Vagina (tissue), 2 donors: ENCODE results near the gene SPECC1L. TPM values are rescaled to one million over a fixed set of nuclear protein-coding genes. Genes with fewer than 3 reads are reported as not detected.

ENCODE experiments used
- DNase-seq, 2 donors: peaks; one replicate each; pipeline ENCODE4 v3.0.0-alpha.2; 2017; ENCODE audit errors: extremely low spot score in 2 of 2
- H3K27ac ChIP-seq: fragments of 200-600 bp; sonication (generic); one replicate; pipeline ENCODE4 v1.5.1; 2019
- H3K27me3 ChIP-seq: fragments of 200-600 bp; sonication (generic); one replicate; pipeline ENCODE4 v1.5.1; 2019
- H3K36me3 ChIP-seq, 2 donors: fragments of 200-600 bp; sonication (generic); one replicate each; pipeline ENCODE4 v1.5.1; 2017 to 2019
- H3K4me1 ChIP-seq: fragments of 200-600 bp; sonication (generic); one replicate; pipeline ENCODE4 v1.5.1; 2019
- H3K4me3 ChIP-seq, 2 donors: fragments of 200-600 bp; sonication (generic); 1 replicate in 1 of 2; 2 replicates in 1 of 2; pipeline ENCODE4 v1.5.1; 2016 to 2019
- H3K9me3 ChIP-seq: fragments of 200-600 bp; sonication (generic); one replicate; pipeline ENCODE4 v1.5.1; 2019
- CTCF ChIP-seq, 3 experiments: fragments of 450-650 bp in 2 of 3; fragments of 200-600 bp in 1 of 3; sonication (generic) in 1 of 3; IDR thresholded peaks; one replicate each; pipeline ENCODE4 v1.5.1; 2017 to 2019; ENCODE audit warnings: antibody characterized with exemption in 3 of 3, mild to moderate bottlenecking in 2 of 3, moderate library complexity in 2 of 3
- POLR2A ChIP-seq, 2 donors: fragments of 450-650 bp; IDR thresholded peaks; one replicate each; pipeline ENCODE4 v1.6.1; 2017; ENCODE audit warnings: antibody characterized with exemption in 2 of 2, mild to moderate bottlenecking in 2 of 2, moderate library complexity in 2 of 2
- POLR2AphosphoS5 ChIP-seq, 2 donors: sonication (generic); formaldehyde crosslinking; IDR thresholded peaks; one replicate each; pipeline ENCODE4 v1.9.0; 2017; ENCODE audit warnings: antibody characterized with exemption in 2 of 2, mild to moderate bottlenecking in 2 of 2, low read depth in 1 of 2; ENCODE audit not compliant: insufficient read depth in 1 of 2
- intact Hi-C: fragments of 100-400 bp; cut with DNase I; formaldehyde crosslinking; loops from one replicate; pipeline ENCODE4 v1.15.1; 2023
- total RNA-seq: library from RNA; depleted of rRNA; stranded (reverse); fragments of >200 nt; gene quantifications from one replicate; pipeline ENCODE4 v1.2.3, GENCODE V29; 2016

Gene SPECC1L
- total RNA-seq, 1 donor from 2014 or later = 38.8 TPM

DNA sequence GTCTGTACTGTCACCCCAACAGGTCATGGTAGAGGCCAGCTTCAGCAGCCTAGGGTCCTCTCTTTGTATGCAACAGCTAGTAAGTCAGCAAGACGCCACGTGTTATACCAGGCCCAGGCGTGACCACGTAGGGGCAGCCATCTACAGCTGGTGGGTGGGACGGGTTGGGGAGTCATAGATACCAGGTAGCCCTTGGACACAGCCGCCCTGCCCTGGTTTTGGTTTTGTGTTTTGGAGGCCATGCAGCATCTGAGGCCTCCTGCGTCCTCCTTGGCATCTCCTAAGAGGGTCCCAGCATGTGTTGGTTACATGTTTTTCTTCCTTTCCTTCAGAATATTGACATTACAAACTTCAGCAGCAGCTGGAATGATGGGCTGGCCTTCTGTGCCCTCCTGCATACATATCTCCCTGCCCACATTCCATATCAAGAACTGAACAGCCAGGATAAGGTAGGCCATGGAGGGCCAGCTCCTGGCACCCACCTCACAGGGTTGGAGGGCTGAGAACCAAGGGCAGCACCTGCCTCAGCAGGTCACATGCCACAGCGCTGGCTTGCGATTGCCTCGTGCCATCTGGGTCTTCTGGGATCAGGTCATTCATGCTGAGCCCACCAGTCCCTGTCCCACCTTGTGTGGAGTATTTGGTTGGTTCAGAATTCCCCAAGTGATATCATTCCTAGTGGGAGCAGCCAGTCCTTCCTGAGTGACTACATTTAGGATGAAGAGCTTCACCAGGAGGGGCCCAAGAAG lies 140.8 kb downstream of the SPECC1L start:
- intact Hi-C loops = no loop called here
- no peak for TF ChIP-seq POLR2AphosphoS5 (IDR thresholded peaks at IDR 0.05; ENCODE audit: insufficient read depth in 1 of 2, low read depth in 1 of 2)
- TF ChIP-seq CTCF (IDR thresholded peaks at IDR 0.05) = no peak
- no peak for TF ChIP-seq POLR2A (IDR thresholded peaks at IDR 0.05)
- Histone ChIP-seq H3K4me1 (no peaks in the 10 kb centered on the region), H3K4me3 (no peak overlapping the region), H3K9me3 (no peaks in the 10 kb centered on the region), H3K36me3 (peaks cover 0 to 28% of the 10 kb centered on the region in 2 donors), H3K27ac (no peak overlapping the region), H3K27me3 (no peaks in the 10 kb centered on the region)
- DNase-seq = no peak

DNA sequence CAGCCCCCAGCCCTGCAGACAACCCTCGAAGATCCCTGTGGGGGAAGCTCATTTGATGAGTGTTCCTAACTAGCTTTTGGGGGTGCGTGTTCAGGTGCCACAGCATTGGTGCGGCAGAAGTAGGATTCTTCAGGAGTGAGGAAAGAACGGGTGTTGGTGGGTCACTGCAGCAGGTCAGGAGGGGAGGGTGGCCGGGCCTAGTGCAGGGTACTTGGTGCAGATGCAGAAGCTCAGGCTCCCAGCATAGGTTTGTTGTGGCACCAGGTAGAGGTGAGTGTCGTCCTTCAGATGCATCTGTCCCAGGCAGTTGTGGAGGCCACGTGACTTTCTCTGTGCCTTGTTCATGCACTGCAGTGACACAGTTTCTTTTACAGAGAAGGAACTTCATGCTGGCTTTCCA lies 141.6 kb downstream of the SPECC1L start:
- no peaks in the 10 kb centered on the region for H3K27me3 ChIP-seq
- no peaks in the 10 kb centered on the region for H3K9me3 ChIP-seq
- H3K4me1 ChIP-seq = no peaks in the 10 kb centered on the region
- H3K36me3 ChIP-seq = peaks cover 0 to 31% of the 10 kb centered on the region in 2 donors
- no peak overlapping the region for H3K27ac ChIP-seq
- no peak overlapping the region for H3K4me3 ChIP-seq
- intact Hi-C loops = no loop called here
- no peak for TF ChIP-seq POLR2AphosphoS5 (IDR thresholded peaks at IDR 0.05; ENCODE audit: insufficient read depth in 1 of 2, low read depth in 1 of 2)
- no peak for TF ChIP-seq POLR2A (IDR thresholded peaks at IDR 0.05)
- no peak for TF ChIP-seq CTCF (IDR thresholded peaks at IDR 0.05)
- no peak for DNase-seq

- no peak for TF ChIP-seq CTCF (IDR thresholded peaks at IDR 0.05)
- Histone ChIP-seq H3K36me3 (peaks cover 0 to 31% of the 10 kb centered on the region in 2 donors), H3K9me3 (no peaks in the 10 kb centered on the region), H3K27me3 (no peaks in the 10 kb centered on the region), H3K27ac (no peak overlapping the region), H3K4me1 (no peaks in the 10 kb centered on the region), H3K4me3 (no peak overlapping the region)
- intact Hi-C loops = no loop called here
- DNase-seq = no peak
These were observed 142.6 kb downstream of the SPECC1L start for GRCh38 chr22:24413271-24413670.

DNA sequence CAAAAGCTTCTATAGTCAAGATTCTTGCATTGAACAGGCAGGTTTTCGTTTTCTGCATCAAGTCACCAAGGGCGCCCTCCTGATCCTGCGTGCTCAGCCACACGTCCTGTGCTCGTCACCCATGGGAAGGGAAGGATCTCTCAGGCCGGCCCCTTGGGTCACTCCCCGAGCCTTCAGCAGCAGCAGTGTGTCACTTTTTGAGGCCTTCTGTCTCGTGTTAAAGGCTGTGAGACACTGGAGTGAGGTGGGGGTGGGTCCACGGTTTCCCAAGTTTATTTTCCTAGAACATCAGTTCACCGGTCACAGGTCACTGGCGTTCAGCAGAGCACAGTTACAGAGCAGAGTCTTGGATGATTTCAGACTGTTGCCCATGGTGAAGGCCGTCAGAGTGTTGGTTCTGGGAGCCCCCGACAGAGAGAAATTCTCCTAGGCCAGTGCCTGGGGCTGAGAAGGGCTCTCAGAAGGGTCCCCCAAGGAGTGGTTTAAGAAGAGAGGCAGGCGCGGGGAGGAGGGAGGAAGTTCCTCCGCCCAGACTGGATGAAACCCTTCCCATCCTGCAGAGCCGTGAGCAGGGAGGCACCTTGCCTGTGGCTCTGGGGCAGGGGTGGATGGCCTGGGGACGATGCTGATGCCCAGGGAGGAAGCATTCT lies 143.2 kb downstream of the SPECC1L start:
- H3K36me3 ChIP-seq = peaks cover 0 to 31% of the 10 kb centered on the region in 2 donors
- H3K4me3 ChIP-seq = no peak overlapping the region
- H3K4me1 ChIP-seq = no peaks in the 10 kb centered on the region
- H3K27me3 ChIP-seq = no peaks in the 10 kb centered on the region
- intact Hi-C loops = no loop called here
- TF ChIP-seq POLR2AphosphoS5 (IDR thresholded peaks at IDR 0.05; ENCODE audit: insufficient read depth in 1 of 2, low read depth in 1 of 2) (no peak), CTCF (IDR thresholded peaks at IDR 0.05) (no peak), POLR2A (IDR thresholded peaks at IDR 0.05) (no peak)
- no peak overlapping the region for H3K27ac ChIP-seq
- DNase-seq = no peak
- no peaks in the 10 kb centered on the region for H3K9me3 ChIP-seq

GRCh38 chr22:24414523-24414922 lies 143.9 kb downstream of the SPECC1L start:
- peaks cover 0 to 31% of the 10 kb centered on the region in 2 donors for H3K36me3 ChIP-seq
- H3K27ac ChIP-seq = no peak overlapping the region
- intact Hi-C loops = no loop called here
- DNase-seq = no peak
- H3K9me3 ChIP-seq = no peaks in the 10 kb centered on the region
- H3K27me3 ChIP-seq = no peaks in the 10 kb centered on the region
- no peaks in the 10 kb centered on the region for H3K4me1 ChIP-seq
- no peak for TF ChIP-seq POLR2AphosphoS5 (IDR thresholded peaks at IDR 0.05; ENCODE audit: insufficient read depth in 1 of 2, low read depth in 1 of 2)
- no peak for TF ChIP-seq POLR2A (IDR thresholded peaks at IDR 0.05)
- TF ChIP-seq CTCF (IDR thresholded peaks at IDR 0.05) = no peak
- H3K4me3 ChIP-seq = no peak overlapping the region
